OCI-M2 (cell line): ENCODE measurements around the gene RIPK3.
"Not testable (repeated sequence)": the region's sequence is repeated elsewhere in the genome, so short reads cannot be mapped to it uniquely, and the experiment has no call there.

Source experiments
- DNase-seq: peaks from one replicate; lab custom pipeline; 2025; ENCODE audit not compliant: unreplicated experiment; lab: John Stamatoyannopoulos, UW

Gene RIPK3

DNA sequence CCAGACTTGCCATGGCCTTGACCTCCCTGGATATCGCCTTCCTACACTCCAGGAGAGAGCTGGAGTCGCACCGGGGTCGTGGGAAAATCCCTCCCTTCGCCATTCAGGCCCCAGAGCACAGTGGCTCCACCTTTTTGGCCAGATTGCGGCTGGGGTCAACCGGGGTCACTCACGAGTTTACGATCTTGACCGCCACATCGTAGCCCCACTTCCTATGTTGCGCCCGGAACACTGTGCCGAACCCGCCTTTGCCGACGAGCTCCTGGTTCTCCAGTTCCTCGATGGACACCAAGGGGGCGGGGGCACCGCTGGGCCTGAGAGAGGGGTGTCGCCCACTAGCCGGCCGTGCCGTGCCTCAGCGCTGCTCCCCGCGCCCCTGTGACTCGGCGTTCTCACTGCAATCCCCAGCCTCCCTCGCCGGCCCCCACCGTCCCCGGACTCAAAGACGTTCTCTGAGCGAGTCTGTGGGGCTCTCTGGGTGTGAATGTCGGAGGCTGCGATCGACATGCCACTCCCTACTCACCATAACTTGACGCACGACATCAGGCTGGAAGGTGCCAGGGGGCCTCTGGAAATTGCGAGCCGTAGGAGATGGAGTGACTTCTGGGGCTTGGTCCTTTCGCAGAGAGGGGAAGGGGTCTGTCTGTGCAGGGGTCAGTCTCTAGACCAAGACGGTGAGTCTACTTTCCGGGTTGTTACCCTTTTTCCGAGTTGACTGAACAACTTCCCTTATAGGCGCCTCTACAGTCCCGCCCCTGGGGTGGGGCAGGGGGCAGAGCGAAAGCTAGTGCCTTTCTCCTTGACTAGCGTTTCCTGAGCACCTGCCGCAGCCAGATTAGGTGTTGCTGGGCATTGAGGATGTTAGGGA lies at the start of gene RIPK3:
Gene RIPK3 (minus strand): TSS at position 708 of the 868 bp plus-strand sequence. CDS start 165 bp downstream, at position 543.
- DNase-seq, result no peak

DNA sequence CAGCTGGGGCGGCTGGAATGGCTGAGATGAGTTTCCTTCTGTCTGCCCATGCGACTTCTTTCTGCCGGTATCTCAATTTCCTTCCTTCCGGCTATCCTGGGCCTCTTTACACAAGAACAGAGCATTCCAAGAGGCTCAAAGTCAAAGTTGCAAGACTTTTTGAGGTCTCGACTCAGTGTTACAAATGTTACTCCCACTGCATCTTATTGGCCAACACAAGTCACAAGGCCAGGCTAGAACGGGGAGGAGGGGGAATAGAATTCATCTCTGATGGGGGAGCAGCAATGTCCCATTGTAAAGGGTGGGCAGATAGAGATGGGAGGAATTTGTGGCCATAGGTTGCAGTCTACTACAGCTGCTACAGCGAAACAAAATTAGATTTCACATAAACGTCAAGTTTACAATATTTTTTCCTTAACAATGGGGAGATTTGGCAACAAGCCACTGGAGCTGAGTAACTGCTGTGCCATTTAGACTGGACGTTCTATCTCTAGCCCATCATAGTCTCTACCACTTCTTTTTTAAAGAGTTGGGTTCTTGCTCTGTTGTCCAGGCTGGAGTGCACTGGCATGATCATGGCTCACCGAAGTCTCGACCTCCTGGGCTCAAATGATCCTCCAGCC lies 49.5 kb upstream of the RIPK3 start:
- no peak for DNase-seq

DNA sequence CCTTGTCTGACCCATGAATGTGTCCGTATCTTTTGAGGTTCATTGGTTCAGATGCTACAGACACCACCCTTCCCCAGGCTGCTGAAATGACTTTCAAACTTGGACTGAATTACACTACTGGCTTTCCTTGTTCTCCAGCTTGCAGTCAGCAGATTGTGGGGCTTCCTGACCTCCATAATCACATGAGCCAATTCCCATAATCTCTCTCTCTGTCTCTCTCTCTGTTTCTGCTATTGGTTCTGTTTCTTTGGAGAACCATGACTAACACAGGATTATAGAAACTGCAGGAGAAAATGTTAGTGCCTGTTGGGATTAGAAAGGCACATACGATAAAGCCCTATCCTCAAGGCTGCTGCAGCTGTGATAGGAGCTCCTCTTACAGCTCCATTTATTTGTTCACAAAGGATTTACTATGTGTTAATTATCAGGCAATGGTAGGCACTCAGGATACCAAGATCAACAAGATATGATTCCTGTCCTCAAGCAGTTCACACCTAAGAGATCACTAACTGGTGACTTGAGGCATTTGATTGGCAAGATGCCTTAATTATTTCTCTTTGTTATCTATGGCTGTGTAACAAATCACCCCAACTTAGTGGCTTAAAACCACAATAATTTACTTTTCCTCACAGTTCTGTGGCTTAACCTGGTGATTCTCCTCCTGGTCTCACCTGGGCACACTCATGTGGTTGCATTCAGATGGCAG lies 48.8 kb upstream of the RIPK3 start:
- no peak for DNase-seq

DNA sequence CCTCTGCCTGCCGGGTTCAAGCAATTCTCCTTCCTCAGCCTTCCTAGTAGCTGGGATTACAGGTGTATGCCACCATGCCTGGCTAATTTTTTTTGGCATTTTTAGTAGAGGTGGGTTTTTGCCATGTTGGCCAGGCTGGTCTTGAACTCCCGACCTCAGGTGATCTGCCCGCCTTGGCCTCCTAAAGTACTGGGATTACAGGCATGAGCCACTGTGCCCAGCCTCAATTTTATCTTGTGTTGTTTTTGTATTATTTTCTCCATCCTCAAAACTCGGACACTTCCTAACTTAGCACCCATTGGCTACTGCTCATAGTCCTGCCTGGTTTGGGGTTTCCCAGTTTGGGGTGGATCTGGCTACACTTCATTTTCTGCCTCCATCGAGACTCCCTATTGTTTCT lies 47.8 kb upstream of the RIPK3 start:
- DNase-seq, result not testable (repeated sequence)

DNA sequence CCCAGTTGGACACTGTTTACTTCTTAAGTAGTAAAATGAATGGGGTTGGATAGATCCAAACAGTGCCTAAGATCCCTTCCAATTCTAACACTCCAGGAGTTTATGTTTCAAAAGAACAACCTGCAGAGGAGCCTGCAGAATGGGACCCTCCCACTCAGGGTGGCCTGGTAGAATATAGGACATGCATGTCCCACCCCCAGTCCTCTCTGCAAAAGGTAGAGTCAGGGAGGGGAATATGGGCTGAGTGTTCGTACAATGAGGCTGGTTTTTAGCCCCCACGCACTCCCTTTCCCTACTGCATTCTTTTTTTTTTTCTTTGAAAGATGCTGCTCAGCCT lies 47.2 kb upstream of the RIPK3 start:
- no peak for DNase-seq

DNA sequence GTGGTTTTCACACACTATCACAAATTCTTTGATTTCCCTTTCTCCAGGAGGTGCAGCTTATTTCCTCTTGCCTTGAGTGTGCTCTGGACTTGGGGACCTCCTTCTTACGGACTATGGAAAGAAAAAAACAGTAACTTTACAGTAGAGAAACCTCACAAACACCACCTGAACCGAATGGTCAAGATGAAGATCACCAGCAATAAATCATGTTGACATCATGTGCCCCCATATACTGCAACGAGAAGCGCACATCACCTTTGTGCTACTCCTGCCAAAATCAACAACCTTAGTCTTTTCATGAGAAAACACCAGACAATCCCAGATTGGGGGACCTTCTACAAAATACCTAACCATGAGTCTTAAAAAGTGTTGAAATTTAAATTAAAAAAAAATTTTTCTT lies 45.7 kb upstream of the RIPK3 start:
- no peak for DNase-seq

DNA sequence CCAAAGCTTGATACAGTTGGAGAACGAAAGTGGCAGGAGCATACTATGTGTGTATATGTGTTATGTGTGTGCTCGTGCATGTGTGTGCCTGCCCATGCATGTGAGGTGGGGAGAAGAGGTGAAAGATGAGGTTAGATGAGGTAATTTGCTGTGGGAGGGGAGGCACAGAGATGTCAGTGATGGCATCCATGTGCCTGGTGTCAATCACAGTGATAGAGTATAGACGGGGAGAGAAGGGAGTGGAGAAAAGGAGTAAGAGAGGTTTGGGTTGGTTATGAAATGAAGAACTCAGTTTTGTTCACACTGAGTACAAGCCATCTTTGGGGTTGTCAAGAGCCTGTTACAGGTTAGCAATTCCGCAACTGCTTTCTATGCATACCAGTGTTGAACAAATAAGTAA lies 44.4 kb upstream of the RIPK3 start:
- no peak for DNase-seq

DNA sequence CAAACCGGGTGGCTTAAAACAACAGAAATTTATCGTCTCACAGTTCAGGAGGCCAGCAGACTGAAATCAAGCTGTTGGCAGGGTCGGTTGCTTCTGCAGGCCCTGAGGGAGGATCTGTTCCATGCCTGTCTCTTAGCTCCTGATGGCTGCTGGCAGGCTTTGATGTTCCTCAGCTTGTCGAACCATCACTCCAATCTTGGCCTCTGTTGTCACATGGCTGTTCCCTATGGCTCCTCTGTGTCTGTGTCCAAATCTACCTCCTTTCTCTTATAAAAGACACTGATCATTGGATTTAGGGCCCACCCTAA lies 42.2 kb upstream of the RIPK3 start:
- no peak for DNase-seq

DNA sequence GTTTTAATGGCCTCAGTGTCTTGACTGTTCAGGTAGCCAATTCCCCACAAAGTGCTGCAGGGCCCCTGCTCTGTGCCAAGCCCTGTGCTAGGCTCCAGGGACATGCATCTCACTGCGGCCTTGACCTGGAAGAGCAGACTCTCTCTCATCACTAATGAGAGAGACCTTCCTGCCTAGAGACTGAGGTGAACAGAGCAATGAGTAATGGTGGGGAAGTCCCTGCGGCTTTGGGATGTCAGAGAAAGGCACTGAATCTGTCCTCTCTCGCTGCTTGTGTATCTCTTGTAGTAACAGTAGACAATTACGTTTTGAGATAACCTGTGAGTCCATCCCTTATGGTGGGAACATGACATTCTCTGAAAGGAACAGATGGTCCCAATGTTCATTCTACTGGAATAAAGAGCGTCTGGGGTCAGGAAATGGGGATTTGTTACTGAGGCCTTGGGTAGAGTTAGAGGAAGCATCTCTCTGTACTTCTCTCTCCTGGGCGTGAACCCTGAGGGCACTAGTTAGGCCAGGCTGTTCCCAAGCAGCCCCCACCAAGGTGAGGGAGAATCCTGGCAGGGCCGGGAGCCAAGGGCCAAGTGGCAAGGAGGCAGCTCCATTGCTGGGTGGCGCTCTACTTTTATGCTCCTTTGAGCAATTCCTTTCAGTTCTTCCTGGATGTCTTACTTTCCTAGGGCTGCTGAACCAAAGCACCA lies 41.7 kb upstream of the RIPK3 start:
- DNase-seq, result no peak

DNA sequence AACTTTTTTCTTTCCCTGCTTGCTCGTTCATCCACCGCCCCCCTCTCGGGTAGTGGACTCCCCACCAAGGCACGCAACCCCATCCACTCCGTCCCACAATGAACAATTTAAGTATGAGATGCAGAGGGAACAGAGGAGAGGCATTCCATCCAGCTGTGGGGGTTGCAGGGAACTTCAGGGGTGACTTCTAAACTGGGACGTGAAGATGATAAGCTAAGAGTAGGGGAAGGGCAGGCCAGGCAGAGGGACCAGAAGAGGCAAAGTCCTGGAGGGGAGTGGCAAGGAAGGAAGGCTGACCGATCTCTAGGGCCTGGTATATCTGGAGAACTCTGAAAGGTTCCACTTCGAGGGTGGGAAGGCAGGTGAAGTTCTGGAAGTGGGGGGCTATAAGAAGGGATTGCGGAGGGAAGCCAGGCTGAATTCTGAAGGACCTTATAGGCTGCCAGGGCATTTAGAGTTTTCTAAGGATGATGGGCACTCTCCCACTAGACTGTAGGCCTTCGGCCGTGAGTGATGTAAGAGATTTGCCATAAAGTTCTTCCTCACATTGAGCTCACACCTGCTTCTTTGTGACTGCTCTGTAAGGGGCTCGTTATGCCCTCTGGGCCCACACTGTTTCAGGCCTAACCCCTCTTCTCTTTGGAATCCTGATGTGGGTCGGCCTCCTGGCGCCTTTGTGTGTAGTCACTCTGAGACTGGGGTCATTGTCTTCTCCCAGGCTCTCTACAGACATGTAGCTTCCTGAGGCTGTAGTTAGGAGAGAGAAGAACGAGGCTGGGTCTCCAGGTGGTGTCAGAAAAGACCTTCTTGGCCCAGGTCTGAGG lies 40.3 kb upstream of the RIPK3 start:
- DNase-seq, result no peak

DNA sequence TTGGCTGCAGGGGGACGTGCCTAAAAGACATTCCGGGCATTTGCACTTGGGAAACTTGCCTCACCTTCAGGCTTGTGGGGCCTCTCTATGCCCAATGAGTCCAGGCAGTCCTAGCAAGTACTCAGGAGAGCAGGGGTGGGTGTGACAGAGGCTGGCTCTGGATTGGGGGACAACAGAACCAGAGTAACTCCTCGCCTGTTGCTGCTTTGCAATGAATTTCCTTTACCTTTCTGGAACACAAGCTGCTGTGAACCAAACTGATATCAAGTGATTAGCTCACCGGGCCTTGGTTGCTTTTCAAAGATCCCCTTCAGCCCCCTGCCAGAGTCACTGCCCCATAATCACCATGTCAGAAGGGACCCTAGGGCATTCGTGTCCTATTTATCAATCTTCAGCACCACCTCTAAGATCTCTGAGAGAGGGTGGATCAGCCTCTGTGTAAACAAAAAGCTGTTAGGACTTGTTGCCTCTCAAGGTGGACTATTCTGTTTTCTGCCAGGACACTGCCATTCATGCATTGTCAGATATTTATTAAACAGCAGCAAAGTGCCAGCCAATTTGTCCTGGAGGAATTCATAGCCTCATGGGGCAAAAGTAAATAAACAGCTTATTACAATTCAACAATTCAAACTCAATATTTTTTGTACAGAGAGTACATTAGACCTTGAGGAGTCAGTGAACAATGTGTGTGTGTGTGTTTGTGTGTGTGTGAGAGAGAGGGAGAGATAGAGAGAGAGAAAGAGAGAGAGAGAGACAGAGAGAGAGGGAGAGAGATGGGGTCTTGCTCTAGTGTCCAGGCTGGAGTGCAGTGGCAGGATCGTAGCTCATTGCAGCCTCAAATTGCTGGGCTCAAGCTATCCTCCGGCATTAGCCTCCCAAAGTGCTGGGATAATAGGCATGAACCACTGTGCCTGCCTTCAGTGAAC lies 39.5 kb upstream of the RIPK3 start:
- no peak for DNase-seq

DNA sequence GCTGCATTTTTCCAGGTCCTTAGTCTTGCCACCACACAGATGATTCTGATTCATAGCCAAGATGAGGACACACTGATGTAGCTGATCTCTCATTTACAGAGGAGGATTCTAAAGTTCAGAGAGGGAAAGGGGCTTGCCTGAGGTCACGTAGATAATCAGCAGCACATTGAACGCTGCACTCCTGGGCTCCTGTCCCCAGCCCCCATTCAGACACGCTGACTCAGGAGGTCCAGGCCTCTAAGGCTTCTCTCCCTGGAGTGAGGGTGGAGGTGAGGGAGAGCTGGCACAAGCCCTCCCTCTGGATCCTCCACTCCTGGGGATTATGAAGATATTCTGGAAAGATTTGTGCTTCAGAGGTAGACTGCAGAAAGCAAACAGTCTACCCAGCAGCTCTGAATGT lies 38.5 kb upstream of the RIPK3 start:
- DNase-seq, result no peak

DNA sequence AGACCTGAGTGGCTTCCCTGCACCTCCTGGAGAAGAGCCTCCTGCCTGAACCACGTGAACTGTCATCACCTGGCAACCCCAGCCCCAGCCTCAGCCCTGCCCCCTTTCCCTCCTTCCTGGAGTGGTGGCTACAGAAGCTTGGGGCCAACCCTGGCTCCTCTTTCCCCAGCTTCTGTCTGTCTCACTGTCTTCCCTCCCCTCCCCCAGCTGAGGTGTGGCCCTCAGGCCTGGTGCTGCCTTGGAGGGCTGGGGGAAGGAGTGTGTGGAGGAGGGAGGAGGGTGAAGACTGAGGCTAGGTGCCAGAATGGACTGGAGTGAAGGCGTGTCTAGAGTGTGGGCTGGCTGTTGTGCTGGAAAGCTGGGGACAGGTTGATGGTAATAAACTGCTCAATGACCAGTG lies 37.9 kb upstream of the RIPK3 start:
- DNase-seq, result no peak

DNA sequence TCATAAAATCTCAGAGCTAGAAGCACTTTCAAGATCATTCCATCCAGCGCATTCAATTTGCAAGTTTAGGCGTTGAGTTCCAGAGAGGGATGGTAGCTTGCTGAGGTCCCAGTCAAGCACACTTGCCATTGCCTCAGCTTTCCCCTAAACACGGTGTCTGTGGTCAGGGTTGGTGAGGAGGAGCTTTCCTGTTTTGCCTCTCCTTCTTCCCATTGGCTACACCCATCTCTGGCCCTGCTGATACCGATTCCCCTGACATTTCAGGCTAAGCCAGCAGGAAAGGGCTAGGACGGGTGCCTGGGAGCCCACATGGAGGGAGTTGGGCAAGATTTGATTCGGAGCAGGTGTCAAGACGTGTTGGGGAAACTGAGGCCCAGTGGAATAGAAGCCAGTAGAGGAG lies 37.3 kb upstream of the RIPK3 start:
- DNase-seq, result no peak

DNA sequence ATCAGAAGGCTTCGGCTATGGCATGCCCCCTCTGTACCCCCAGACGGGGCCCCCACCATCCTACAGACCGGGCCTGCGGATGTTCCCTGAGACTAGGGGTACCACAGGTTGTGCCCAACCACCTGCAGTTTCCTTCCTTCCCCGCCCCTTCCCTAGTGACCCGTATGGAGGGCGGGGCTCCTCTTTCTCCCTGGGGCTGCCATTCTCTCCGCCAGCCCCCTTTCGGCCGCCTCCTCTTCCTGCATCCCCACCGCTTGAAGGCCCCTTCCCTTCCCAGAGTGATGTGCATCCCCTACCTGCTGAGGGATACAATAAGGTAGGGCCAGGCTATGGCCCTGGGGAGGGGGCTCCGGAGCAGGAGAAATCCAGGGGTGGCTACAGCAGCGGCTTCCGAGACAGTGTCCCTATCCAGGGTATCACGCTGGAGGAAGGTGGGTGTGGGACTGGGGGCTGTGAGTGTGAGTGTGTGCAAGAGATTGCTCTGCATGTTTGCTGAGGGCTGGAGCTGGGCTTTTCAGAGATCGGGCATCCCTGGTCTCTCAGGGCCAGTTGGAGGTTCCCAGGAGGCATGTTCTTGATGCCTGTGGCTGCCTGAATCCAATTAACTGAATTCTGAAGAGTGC lies 36.8 kb upstream of the RIPK3 start:
- DNase-seq, result no peak

DNA sequence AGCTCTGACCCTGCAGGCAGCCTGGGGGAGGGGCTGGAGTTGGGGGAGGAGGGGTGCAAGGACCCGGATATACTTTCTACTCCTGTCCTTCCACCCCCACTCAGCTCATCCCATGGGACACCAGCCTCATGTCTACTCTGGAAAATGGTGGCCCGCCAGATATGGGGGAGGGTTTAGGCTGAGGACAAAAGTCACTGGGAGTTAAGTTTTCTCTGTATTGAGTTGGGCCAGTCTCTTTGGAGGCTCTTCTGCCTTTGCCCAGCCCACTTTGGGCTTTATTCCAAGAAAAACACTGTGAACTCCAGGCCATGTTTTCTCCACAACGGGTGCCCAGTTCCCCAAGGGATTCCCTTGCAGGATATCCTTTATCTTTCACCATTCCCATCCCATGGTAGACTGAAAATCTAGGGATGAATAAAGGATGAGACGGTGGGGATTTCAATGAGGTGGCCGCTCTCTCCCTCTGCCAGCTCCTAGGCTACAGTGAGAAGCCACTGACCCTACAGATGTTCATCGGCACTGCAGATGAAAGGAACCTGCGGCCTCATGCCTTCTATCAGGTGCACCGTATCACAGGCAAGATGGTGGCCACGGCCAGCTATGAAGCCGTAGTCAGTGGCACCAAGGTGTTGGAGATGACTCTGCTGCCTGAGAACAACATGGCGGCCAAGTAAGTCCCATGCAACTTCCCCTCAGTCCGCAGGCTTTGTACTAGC lies 33.1 kb upstream of the RIPK3 start:
- no peak for DNase-seq

DNA sequence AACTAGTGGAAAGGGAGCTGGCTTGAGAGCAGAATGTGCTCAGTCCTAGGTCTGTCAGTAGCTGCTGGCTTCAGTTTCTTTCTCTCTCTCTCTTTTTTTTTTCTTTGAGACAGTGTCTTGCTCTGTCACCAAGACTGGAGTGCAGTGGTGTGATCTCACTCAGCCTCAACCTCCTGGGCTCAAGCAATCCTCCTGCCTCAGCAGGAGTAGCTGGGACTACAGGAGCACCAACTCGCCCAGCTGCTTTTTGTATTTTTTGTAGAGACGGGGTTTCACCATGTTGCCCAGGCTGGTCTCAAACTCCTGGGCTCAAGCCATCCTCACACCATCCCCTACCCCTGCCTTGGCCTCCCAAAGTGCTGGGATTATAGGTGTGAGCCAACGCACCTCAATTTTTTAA lies 31.8 kb upstream of the RIPK3 start:
- not testable (repeated sequence) for DNase-seq

DNA sequence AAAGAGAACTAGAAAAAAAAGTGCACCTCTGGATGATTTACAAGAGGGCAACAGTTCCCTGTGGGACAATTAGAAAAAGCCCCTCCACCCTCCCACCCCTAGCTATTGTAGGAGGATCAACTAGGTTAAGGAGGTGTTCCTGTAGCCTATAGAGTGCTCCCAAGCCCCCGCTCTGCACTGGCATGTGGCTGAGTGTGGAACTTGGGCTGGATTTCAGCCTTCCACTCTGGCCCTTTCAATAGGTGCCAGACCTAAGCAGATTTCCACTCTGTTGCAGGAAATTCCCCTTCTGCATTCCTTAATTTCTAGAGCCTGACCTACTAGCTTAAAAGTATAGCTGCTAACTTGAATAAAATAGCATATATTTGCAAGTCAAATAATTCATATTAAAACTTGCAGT lies 31.0 kb upstream of the RIPK3 start:
- DNase-seq, result no peak
